Ascending aorta (tissue), 2 donors: Measurements from ENCODE around the gene FOXP1. TPM values are rescaled to one million over a fixed set of nuclear protein-coding genes. Genes with fewer than 3 reads are reported as not detected.
A peak's percentile ranks its signal among the peaks of the same experiment; 100 is the strongest.

Experiments used
- DNase-seq, 2 donors: peaks; one replicate each; pipeline ENCODE4 v3.0.0-alpha.2; 2019; ENCODE audit warnings: low spot score in 2 of 2
- H3K27ac ChIP-seq, 2 donors: fragments of 200-600 bp; sonication (generic); one replicate each; pipeline ENCODE4 v1.5.1; 2016 to 2017; ENCODE audit warnings: mild to moderate bottlenecking in 1 of 2
- H3K27me3 ChIP-seq: fragments of 200-600 bp; sonication (generic); one replicate; pipeline ENCODE4 v1.5.1; 2017
- H3K36me3 ChIP-seq, 2 donors: fragments of 200-600 bp; sonication (generic); one replicate each; pipeline ENCODE4 v1.5.1; 2016
- H3K4me1 ChIP-seq, 2 donors: fragments of 200-600 bp; sonication (generic); one replicate each; pipeline ENCODE4 v1.5.1; 2016 to 2017; ENCODE audit warnings: mild to moderate bottlenecking in 1 of 2
- H3K4me3 ChIP-seq, 2 donors: fragments of 200-600 bp; sonication (generic); one replicate each; pipeline ENCODE4 v1.5.1; 2016 to 2017; ENCODE audit warnings: mild to moderate bottlenecking in 1 of 2
- H3K9me3 ChIP-seq, 2 donors: fragments of 200-600 bp; sonication (generic); one replicate each; pipeline ENCODE4 v1.5.1; 2016
- intact Hi-C: fragments of 100-400 bp; cut with DNase I; formaldehyde crosslinking; loops from one replicate; pipeline ENCODE4 v1.15.1; 2023
- total RNA-seq: library from RNA; depleted of rRNA; stranded (reverse); fragments of >200 nt; gene quantifications from one replicate; pipeline ENCODE4 v1.1.0, GENCODE V29; 2016
- TF ChIP-seq, protein P1 (sequence below), 3 experiments: fragments of 200-600 bp in 2 of 3; fragments of 450-650 bp in 1 of 3; sonication (generic) in 2 of 3; IDR thresholded peaks; one replicate each; pipeline ENCODE4 v1.5.1; 2016 to 2019; ENCODE audit warnings: antibody characterized with exemption in 3 of 3, mild to moderate bottlenecking in 1 of 3, moderate library complexity in 1 of 3

Gene FOXP1
- total RNA-seq, 1 donor from 2014 or later = 171 TPM

DNA sequence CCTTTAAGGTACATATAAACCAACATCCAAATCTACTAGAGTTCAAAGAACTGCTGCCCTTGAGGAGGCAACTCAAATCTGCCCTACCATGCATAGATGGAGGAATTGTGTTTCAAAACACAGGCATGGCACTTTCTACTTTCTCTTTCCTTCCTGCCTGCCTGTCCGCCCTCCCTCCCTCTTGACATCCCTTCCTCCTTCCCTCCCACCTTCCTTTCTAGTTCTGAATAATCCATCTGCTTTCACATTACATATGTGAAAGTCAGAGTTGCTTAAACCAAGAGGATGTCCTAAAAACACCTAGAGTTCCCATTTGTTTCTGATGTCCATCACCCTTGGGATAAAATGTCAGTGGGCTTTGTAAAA is 537.6 kb downstream of the FOXP1 start:
- Histone ChIP-seq H3K36me3 (peaks cover 31 to 62% of the 10 kb centered on the region in 2 donors), H3K9me3 (no peaks in the 10 kb centered on the region), H3K4me1 (peaks cover 0 to 54% of the 10 kb centered on the region in 2 donors), H3K27ac (peak overlapping the region; percentile 0 to 40), H3K27me3 (no peaks in the 10 kb centered on the region), H3K4me3 (no peak overlapping the region)
- intact Hi-C loops = no loop called here
- TF ChIP-seq, protein P1, sequence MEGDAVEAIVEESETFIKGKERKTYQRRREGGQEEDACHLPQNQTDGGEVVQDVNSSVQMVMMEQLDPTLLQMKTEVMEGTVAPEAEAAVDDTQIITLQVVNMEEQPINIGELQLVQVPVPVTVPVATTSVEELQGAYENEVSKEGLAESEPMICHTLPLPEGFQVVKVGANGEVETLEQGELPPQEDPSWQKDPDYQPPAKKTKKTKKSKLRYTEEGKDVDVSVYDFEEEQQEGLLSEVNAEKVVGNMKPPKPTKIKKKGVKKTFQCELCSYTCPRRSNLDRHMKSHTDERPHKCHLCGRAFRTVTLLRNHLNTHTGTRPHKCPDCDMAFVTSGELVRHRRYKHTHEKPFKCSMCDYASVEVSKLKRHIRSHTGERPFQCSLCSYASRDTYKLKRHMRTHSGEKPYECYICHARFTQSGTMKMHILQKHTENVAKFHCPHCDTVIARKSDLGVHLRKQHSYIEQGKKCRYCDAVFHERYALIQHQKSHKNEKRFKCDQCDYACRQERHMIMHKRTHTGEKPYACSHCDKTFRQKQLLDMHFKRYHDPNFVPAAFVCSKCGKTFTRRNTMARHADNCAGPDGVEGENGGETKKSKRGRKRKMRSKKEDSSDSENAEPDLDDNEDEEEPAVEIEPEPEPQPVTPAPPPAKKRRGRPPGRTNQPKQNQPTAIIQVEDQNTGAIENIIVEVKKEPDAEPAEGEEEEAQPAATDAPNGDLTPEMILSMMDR (IDR thresholded peaks at IDR 0.05) = no peak
- DNase-seq = no peak

DNA sequence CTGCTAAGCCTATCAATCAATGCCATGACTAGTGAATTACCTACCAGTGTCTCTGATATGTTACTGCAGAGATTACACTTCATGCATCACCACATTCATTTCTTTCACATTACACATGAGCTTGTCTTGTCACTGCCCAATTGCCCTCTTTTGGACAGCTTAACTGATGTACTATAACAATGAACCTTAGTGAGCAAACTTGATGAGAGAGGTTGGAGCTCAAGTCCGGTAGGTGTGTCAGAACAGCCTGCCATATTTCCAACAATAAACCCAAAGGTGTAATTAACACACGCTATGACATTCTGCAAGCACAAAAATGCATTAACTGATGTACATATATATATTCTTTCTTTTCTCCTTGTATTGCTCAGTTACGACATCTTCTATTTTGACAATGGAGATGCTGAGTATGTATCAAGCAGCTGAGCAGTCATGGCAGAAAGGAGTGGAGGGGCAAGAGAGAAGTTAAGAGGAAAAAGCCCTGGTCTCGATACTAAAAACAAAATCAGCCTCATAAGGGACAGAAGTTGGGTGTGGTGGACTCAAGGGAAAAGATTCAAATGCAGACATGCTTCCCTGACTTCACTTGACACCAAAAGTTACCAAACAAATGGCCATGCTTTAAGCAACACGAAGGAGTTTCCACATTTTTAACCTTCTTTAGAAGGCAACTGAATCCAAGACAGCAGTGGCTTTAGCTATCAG is 538.2 kb downstream of the FOXP1 start:
- DNase-seq = no peak

GRCh38 chr3:71042759-71043158 is 540.8 kb downstream of the FOXP1 start:
- no peak for DNase-seq
- Histone ChIP-seq H3K36me3 (peaks cover 34 to 81% of the 10 kb centered on the region in 2 donors), H3K4me1 (peaks cover 0 to 33% of the 10 kb centered on the region in 2 donors), H3K27me3 (no peaks in the 10 kb centered on the region), H3K9me3 (no peaks in the 10 kb centered on the region), H3K27ac (no peak overlapping the region), H3K4me3 (no peak overlapping the region)
- TF ChIP-seq, protein P1 (IDR thresholded peaks at IDR 0.05) = no peak
- intact Hi-C loops = no loop called here

More for the DNA sequence above, 538.2 kb downstream of the FOXP1 start:
- Histone ChIP-seq H3K27ac (peak overlapping the region; percentile 0 to 40), H3K36me3 (peaks cover 31 to 62% of the 10 kb centered on the region in 2 donors), H3K27me3 (no peaks in the 10 kb centered on the region), H3K9me3 (no peaks in the 10 kb centered on the region), H3K4me3 (no peak overlapping the region), H3K4me1 (peaks cover 0 to 54% of the 10 kb centered on the region in 2 donors)
- TF ChIP-seq, protein P1 (IDR thresholded peaks at IDR 0.05) = no peak
- intact Hi-C loops = no loop called here

DNA sequence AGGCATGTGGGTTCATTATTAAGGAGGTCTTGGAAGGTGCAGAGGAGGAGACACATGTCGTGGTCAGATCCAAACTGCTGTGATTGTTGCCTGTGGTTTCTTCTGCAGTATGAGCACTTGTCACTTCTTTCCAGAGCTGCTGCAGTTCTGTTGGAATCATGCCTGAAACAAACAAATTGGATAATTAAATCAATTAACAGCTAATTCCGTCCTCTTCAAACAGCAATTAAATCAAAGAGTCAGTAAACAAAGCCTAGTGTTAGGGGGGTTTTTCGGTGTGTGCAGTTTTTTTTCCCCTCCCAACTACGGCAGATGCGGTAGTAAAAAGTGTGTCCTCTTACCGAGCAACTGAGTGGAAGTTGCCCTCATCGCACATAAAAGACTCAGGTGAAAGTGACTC is 542.2 kb downstream of the FOXP1 start:
- Histone ChIP-seq H3K27me3 (no peaks in the 10 kb centered on the region), H3K4me1 (peaks cover 0 to 23% of the 10 kb centered on the region in 2 donors), H3K36me3 (peaks cover 34 to 83% of the 10 kb centered on the region in 2 donors), H3K27ac (no peak overlapping the region), H3K9me3 (no peaks in the 10 kb centered on the region), H3K4me3 (no peak overlapping the region)
- no peak for DNase-seq
- TF ChIP-seq, protein P1 (IDR thresholded peaks at IDR 0.05) = no peak
- intact Hi-C loops = no loop called here

- H3K4me3 ChIP-seq = no peak overlapping the region
- no peak overlapping the region for H3K27ac ChIP-seq
- intact Hi-C loops = no loop called here
- H3K27me3 ChIP-seq = no peaks in the 10 kb centered on the region
- TF ChIP-seq, protein P1 (IDR thresholded peaks at IDR 0.05) = no peak
- peaks cover 20 to 64% of the 10 kb centered on the region in 2 donors for H3K36me3 ChIP-seq
- no peaks in the 10 kb centered on the region for H3K9me3 ChIP-seq
- no peak for DNase-seq
- peaks cover 4 to 21% of the 10 kb centered on the region in 2 donors for H3K4me1 ChIP-seq
Measured at GRCh38 chr3:71039332-71039731, 544.2 kb downstream of the FOXP1 start.
